ENCODE data around the gene TPCN2. TPM values are rescaled to one million over a fixed set of nuclear protein-coding genes. Genes with fewer than 3 reads are reported as not detected.

TPCN2 gene
- total RNA-seq, 3 donors from 2014 or later (not counting 1 experiment from before 2014, with no cell fraction given): 14.9 to 18.3 (median 18.2) TPM

GRCh38 chr11:69078508-69078907 is 29.8 kb downstream of the TPCN2 start:
- ATAC-seq: no peak
- H3K27ac ChIP-seq (ENCODE audit: low read length): no peak overlapping the region

GRCh38 chr11:69078930-69079605 is 30.3 kb downstream of the TPCN2 start:
- Mint-ChIP-seq H3K4me3 (no peak overlapping the region), H3K36me3 (no peaks in the 10 kb centered on the region), H3K27me3 (ENCODE audit: low read depth in 2 of 2) (no peaks in the 10 kb centered on the region), H3K27ac (no peak overlapping the region), H3K4me1 (peaks cover 8 to 30% of the 10 kb centered on the region in 2 donors), H3K9me3 (no peaks in the 10 kb centered on the region)
- no peaks in the 10 kb centered on the region for H3K9me3 ChIP-seq (ENCODE audit: control insufficient read depth, insufficient read depth, low read length)
- intact Hi-C loops (cut with micrococcal nuclease): no loop called here
- peaks cover 17% of the 10 kb centered on the region for H3K36me3 ChIP-seq (ENCODE audit: control insufficient read depth, insufficient read depth, low read length)
- WGBS (ENCODE audit: insufficient coverage): 88% methylated on average over 20 of the region's 20 CpGs
- H3K27ac ChIP-seq (ENCODE audit: low read length): no peak overlapping the region
- no peaks in the 10 kb centered on the region for H3K27me3 ChIP-seq (ENCODE audit: control insufficient read depth, insufficient read depth, low read length)
- peak in 1 of 3 donors; percentile 39 for ATAC-seq
- H3K4me1 ChIP-seq (ENCODE audit: control insufficient read depth, insufficient read depth, low read length): peaks cover 25% of the 10 kb centered on the region
- no peak overlapping the region for H3K4me3 ChIP-seq (ENCODE audit: low read length)
- no peak for DNase-seq
- no peak for TF ChIP-seq CTCF (IDR thresholded peaks at IDR 0.05)

More at GRCh38 chr11:69078508-69078907, 29.8 kb downstream of the TPCN2 start:
- intact Hi-C loops (cut with micrococcal nuclease): no loop called here
- H3K36me3 ChIP-seq (ENCODE audit: control insufficient read depth, insufficient read depth, low read length): peaks cover 17% of the 10 kb centered on the region
- no peak overlapping the region for H3K4me3 Mint-ChIP-seq
- H3K4me3 ChIP-seq (ENCODE audit: low read length): no peak overlapping the region
- H3K27ac Mint-ChIP-seq: no peak overlapping the region
- no peaks in the 10 kb centered on the region for H3K9me3 ChIP-seq (ENCODE audit: control insufficient read depth, insufficient read depth, low read length)
- no peaks in the 10 kb centered on the region for H3K27me3 Mint-ChIP-seq (ENCODE audit: low read depth in 2 of 2)
- H3K36me3 Mint-ChIP-seq: no peaks in the 10 kb centered on the region
- H3K4me1 Mint-ChIP-seq: peaks cover 8 to 36% of the 10 kb centered on the region in 2 donors
- H3K4me1 ChIP-seq (ENCODE audit: control insufficient read depth, insufficient read depth, low read length): peaks cover 25% of the 10 kb centered on the region
- H3K9me3 Mint-ChIP-seq: no peaks in the 10 kb centered on the region
- no peaks in the 10 kb centered on the region for H3K27me3 ChIP-seq (ENCODE audit: control insufficient read depth, insufficient read depth, low read length)
- TF ChIP-seq CTCF (IDR thresholded peaks at IDR 0.05): no peak
- no peak for DNase-seq
- 98% methylated on average over 15 of the region's 15 CpGs for WGBS (ENCODE audit: insufficient coverage)

GRCh38 chr11:69079661-69080256 is 31.0 kb downstream of the TPCN2 start:
- Histone ChIP-seq H3K4me3 (ENCODE audit: low read length) (no peak overlapping the region), H3K36me3 (ENCODE audit: control insufficient read depth, insufficient read depth, low read length) (peaks cover 17% of the 10 kb centered on the region), H3K4me1 (ENCODE audit: control insufficient read depth, insufficient read depth, low read length) (peaks cover 25% of the 10 kb centered on the region), H3K27ac (ENCODE audit: low read length) (peak overlapping the region; percentile 9), H3K27me3 (ENCODE audit: control insufficient read depth, insufficient read depth, low read length) (no peaks in the 10 kb centered on the region), H3K9me3 (ENCODE audit: control insufficient read depth, insufficient read depth, low read length) (no peaks in the 10 kb centered on the region)
- intact Hi-C loops (cut with micrococcal nuclease): loop anchor here (10.0 kb wide), 1 partner anchor 75 kb away; no protein-coding TSS in a partner anchor
- Mint-ChIP-seq H3K4me1 (peaks cover 8 to 23% of the 10 kb centered on the region in 2 donors), H3K4me3 (no peak overlapping the region), H3K27ac (peak overlapping the region in 1 of 2 donors; percentile 83), H3K27me3 (ENCODE audit: low read depth in 2 of 2) (no peaks in the 10 kb centered on the region), H3K9me3 (no peaks in the 10 kb centered on the region), H3K36me3 (no peaks in the 10 kb centered on the region)
- ATAC-seq (no peak), DNase-seq (no peak)
- 89% methylated on average over 17 of the region's 17 CpGs for WGBS (ENCODE audit: insufficient coverage)
- TF ChIP-seq CTCF (IDR thresholded peaks at IDR 0.05): no peak

Data from natural killer cell (primary cell).